ENCODE data around the gene USP47.

DNA sequence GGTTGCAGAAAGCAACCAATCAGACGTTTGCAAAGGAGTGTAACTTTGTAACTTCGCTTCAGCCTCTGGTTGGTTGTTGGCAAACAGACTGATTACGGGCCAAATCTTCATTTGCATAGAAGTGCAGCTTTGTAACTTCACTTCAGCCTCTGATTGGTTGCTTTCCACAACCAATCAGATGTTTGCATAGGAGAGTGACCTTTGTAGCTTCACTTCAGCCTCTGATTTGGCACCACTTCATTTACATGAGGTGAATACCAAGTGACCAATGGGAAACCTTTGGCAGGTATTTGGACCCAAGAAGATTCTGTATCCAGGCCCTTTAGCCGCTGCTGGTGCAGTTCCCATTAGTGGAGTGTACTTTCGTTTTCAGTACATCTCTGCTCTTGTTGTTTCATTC lies 16.0 kb downstream of the USP47 start:
- no peak for TF ChIP-seq POLR2A (IDR thresholded peaks at IDR 0.05)
- TF ChIP-seq, protein P1, sequence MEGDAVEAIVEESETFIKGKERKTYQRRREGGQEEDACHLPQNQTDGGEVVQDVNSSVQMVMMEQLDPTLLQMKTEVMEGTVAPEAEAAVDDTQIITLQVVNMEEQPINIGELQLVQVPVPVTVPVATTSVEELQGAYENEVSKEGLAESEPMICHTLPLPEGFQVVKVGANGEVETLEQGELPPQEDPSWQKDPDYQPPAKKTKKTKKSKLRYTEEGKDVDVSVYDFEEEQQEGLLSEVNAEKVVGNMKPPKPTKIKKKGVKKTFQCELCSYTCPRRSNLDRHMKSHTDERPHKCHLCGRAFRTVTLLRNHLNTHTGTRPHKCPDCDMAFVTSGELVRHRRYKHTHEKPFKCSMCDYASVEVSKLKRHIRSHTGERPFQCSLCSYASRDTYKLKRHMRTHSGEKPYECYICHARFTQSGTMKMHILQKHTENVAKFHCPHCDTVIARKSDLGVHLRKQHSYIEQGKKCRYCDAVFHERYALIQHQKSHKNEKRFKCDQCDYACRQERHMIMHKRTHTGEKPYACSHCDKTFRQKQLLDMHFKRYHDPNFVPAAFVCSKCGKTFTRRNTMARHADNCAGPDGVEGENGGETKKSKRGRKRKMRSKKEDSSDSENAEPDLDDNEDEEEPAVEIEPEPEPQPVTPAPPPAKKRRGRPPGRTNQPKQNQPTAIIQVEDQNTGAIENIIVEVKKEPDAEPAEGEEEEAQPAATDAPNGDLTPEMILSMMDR (IDR thresholded peaks at IDR 0.05 in 8 of 11, conservative IDR thresholded peaks at IDR 0.05 in 3 of 11), result no peak

All from spleen (tissue), 7 donors.